Purkinje cell (primary cell): Measurements from ENCODE around the gene CPEB1. TPM values are rescaled to one million over a fixed set of nuclear protein-coding genes. Genes with fewer than 3 reads are reported as not detected.

Experiments used
- polyA plus RNA-seq: library from polyadenylated mRNA; unstranded; fragments of >200 nt; fragmentation: Nextera tagmentation; gene quantifications from 2 replicates; pipeline ENCODE4 v1.2.1, GENCODE V29; 2014

Gene CPEB1
- 49.0 and 55.0 TPM in 2 replicates for polyA plus RNA-seq

DNA sequence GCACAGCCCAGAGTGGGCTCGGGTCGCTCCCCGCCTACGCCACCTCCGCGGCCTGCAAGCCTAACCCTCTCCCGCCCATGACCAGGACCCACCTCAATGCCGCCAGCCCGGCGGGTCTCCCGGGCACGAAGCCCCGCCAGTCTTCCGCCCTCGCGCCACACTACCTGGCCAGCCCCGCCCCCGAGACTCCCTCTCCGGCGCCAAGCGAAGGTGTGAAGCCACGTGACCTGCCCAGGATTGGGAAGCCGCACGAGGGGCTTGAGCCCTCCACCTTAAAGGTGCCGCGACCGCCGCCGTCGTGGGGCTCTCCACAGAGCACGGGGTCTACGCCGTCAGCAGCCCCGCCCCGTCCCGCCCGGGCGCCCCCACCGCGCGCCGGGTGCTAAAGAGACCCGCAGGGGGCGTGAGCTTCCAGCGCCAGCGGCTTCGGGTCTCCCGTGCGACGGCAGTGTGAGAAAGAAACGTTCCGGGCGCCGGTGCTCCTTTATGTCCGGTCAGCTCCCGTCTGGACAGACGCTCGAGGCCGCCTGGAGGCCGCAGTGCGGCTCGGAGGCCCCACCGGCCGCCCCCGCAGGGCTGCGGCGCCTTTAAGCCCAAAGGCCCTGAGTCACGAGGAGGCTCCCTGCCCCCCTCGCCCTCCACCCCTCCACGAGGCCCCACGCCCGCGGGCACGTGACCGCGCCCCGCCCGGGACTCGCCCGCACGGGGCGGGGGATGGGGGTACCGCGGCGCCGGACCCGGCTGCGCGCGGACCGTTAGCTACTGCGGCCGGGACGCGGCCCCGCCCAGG, at the start of gene CPEB1:
Gene CPEB1 (minus strand): TSS at position 319 of the 790 bp plus-strand sequence. CDS start 18,904 bp downstream, outside the sequence.

DNA sequence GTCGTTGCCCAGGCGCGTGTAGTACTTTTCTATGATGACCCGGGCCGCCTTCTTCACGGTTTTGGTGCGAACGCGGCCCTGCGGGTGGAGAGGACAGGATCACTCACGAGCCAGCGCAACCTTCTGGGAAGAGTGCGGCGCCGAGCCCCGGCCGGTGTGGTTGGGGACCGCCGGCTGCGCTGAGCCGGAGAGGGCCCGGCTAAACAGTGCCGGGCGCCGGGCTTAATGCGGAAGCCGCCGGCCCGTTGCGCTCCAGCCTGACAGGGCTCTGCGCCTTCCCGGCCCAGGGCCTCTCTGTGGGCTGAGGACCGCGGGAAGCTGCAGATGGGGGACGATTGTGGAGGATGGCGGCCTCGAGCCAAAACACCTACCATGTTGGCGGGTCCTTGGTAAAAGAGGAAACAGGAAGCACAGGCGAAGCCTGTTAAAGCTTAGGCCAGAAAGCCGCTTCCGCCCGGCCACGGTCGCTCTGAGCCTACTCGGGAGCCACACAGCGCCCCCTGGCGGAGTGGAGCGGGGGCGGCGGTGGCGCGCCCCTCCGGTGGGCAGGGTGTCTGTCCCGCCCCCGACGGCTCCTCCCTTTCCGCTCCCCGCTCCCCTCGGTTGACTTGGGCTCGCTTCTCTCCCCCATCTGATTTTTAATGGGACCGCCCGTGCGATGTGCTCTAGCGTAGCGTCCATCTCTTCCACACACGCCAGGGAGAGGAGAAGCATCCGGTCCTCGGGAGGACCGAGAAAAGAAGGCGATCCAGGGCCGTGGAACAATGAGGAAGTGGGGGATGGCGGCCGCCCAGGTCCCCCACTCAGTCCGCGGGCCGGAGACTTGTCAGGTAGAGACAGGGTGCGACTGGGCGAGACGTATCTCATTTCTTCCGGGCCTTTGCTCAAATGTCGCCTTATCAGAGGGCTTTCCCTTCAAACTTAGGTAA, 106.8 kb downstream of the CPEB1 start, which contains the start of gene RPS17:
Gene RPS17 (minus strand): TSS at position 403 of the 929 bp plus-strand sequence. CDS start 29 bp downstream, at position 374.

Other genes with a start within 250 kb of the CPEB1 start
- gene GOLGA6L9, start 217.5 kb downstream of the CPEB1 start, polyA plus RNA-seq, result 1.4 and 2.7 TPM in 2 replicates
- gene RPS17, start 106.9 kb downstream of the CPEB1 start, polyA plus RNA-seq, result 540 and 566 TPM in 2 replicates
- gene AP3B2, start 62.5 kb upstream of the CPEB1 start, polyA plus RNA-seq, result 96.5 and 115 TPM in 2 replicates
- gene FSD2, start 158.7 kb upstream of the CPEB1 start, polyA plus RNA-seq, result 0.13 and 0.28 TPM in 2 replicates
- 6.1 and 13.6 TPM in 2 replicates for gene WHAMM, start 162.3 kb upstream of the CPEB1 start, polyA plus RNA-seq